Fibroblast of lung (primary cell): ENCODE results near the gene TUBA4A. TPM values are rescaled to one million over a fixed set of nuclear protein-coding genes. Genes with fewer than 3 reads are reported as not detected.

Experiments used
- DNase-seq, 2 donors: peaks; one replicate each; pipeline versions ENCODE4 v3.0.0 to v3.0.0-alpha.2; 2010; ENCODE audit warnings: low read depth in 2 of 2
- H2AFZ ChIP-seq: 2 replicates; pipeline ENCODE4 v1.5.1; 2012; ENCODE audit warnings: low read length, control low read depth, inconsistent platforms
- H3K27ac ChIP-seq: 2 replicates; pipeline ENCODE4 v1.5.1; 2011; ENCODE audit warnings: low read length, control low read depth; ENCODE audit not compliant: insufficient read depth
- H3K27me3 ChIP-seq: 2 replicates; pipeline ENCODE4 v1.5.1; 2011; ENCODE audit warnings: mild to moderate bottlenecking, low read length; ENCODE audit not compliant: control insufficient read depth, insufficient read depth
- H3K36me3 ChIP-seq: 2 replicates; pipeline ENCODE4 v1.5.1; 2011; ENCODE audit warnings: low read length; ENCODE audit not compliant: control insufficient read depth, insufficient read depth
- H3K4me1 ChIP-seq: 2 replicates; pipeline ENCODE4 v1.5.1; 2011; ENCODE audit warnings: low read length; ENCODE audit not compliant: control insufficient read depth, insufficient read depth; ENCODE audit errors: extremely low read depth
- H3K4me2 ChIP-seq: 2 replicates; pipeline ENCODE4 v1.5.1; 2011; ENCODE audit warnings: low read length, control low read depth; ENCODE audit not compliant: insufficient read depth; ENCODE audit errors: extremely low read depth
- H3K4me3 ChIP-seq, 4 experiments: fragments of 200-600 bp in 1 of 4; sonication (generic) in 1 of 4; replicated peaks in 1 of 4; 2 replicates each; pipeline ENCODE4 v1.5.1; 2011 to 2016; ENCODE audit warnings: low read length in 4 of 4, low read depth in 3 of 4, mild to moderate bottlenecking in 3 of 4, control low read depth in 2 of 4, inconsistent platforms in 1 of 4, mixed read lengths in 1 of 4; ENCODE audit not compliant: insufficient read depth in 1 of 4; ENCODE audit errors: control extremely low read depth in 1 of 4
- H3K79me2 ChIP-seq: 2 replicates; pipeline ENCODE4 v1.5.1; 2012; ENCODE audit warnings: mild to moderate bottlenecking, low read length, inconsistent platforms; ENCODE audit not compliant: control insufficient read depth, insufficient read depth
- H3K9ac ChIP-seq: 2 replicates; pipeline ENCODE4 v1.5.1; 2011; ENCODE audit warnings: mild to moderate bottlenecking, low read length, control low read depth; ENCODE audit not compliant: insufficient read depth
- H3K9me3 ChIP-seq: 2 replicates; pipeline ENCODE4 v1.5.1; 2012; ENCODE audit warnings: low read depth, low read length; ENCODE audit not compliant: control insufficient read depth, insufficient read depth
- H4K20me1 ChIP-seq: 2 replicates; pipeline ENCODE4 v1.5.1; 2011; ENCODE audit warnings: low read length; ENCODE audit not compliant: control insufficient read depth, insufficient read depth; ENCODE audit errors: extremely low read depth
- EZH2 ChIP-seq: IDR thresholded peaks from 2 replicates; pipeline ENCODE4 v1.5.1; 2012; ENCODE audit warnings: low read length, control low read depth, mild to moderate bottlenecking; ENCODE audit errors: missing control alignments
- polyA plus RNA-seq, 2 donors: library from polyadenylated mRNA; depleted of rRNA in 1 of 2; stranded (reverse) in 1 of 2; unstranded in 1 of 2; fragments of >200 nt; gene quantifications; 2 replicates each; pipeline ENCODE4 v1.2.1, GENCODE V29; 2011 to 2012; ENCODE audit warnings: missing spikeins in 1 of 2
- total RNA-seq: library from RNA; depleted of rRNA; stranded (reverse); fragments of >200 nt; gene quantifications from 2 replicates; pipeline ENCODE4 v1.2.1, GENCODE V29; 2014
- TF ChIP-seq, protein P1 (sequence below), 2 donors: IDR thresholded peaks in 1 of 2; conservative IDR thresholded peaks in 1 of 2; 1 replicate in 1 of 2; 2 replicates in 1 of 2; pipeline ENCODE4 v1.5.1; 2011 to 2012; ENCODE audit warnings: low read length in 2 of 2, control low read depth in 1 of 2, inconsistent platforms in 1 of 2, low read depth in 1 of 2, mild to moderate bottlenecking in 1 of 2

Gene TUBA4A
- total and polyA plus RNA-seq, 2 donors (not counting 1 experiment from before 2014, with no cell fraction given) = 5.6 to 14.7 TPM

- no peak for DNase-seq
- H3K4me2 ChIP-seq = no peak overlapping the region
- peaks cover 13% of the 10 kb centered on the region for H3K4me1 ChIP-seq
- H3K27ac ChIP-seq = no peak overlapping the region
- no peaks in the 10 kb centered on the region for H4K20me1 ChIP-seq
- H3K27me3 ChIP-seq = no peaks in the 10 kb centered on the region
- H3K36me3 ChIP-seq = peaks cover 29% of the 10 kb centered on the region
- no peaks in the 10 kb centered on the region for H3K79me2 ChIP-seq
- H2AFZ ChIP-seq = no peak overlapping the region
- TF ChIP-seq EZH2 = no peak
- TF ChIP-seq, protein P1, sequence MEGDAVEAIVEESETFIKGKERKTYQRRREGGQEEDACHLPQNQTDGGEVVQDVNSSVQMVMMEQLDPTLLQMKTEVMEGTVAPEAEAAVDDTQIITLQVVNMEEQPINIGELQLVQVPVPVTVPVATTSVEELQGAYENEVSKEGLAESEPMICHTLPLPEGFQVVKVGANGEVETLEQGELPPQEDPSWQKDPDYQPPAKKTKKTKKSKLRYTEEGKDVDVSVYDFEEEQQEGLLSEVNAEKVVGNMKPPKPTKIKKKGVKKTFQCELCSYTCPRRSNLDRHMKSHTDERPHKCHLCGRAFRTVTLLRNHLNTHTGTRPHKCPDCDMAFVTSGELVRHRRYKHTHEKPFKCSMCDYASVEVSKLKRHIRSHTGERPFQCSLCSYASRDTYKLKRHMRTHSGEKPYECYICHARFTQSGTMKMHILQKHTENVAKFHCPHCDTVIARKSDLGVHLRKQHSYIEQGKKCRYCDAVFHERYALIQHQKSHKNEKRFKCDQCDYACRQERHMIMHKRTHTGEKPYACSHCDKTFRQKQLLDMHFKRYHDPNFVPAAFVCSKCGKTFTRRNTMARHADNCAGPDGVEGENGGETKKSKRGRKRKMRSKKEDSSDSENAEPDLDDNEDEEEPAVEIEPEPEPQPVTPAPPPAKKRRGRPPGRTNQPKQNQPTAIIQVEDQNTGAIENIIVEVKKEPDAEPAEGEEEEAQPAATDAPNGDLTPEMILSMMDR (conservative IDR thresholded peaks at IDR 0.05 in 1 of 2, IDR thresholded peaks at IDR 0.05 in 1 of 2; ENCODE audit: low read depth in 1 of 2, low read length in 2 of 2) = no peak
- H3K4me3 ChIP-seq = no peak overlapping the region
- H3K9ac ChIP-seq = no peak overlapping the region
- H3K9me3 ChIP-seq = no peaks in the 10 kb centered on the region
These were observed 37.7 kb downstream of the TUBA4A start for GRCh38 chr2:219215871-219216534.

GRCh38 chr2:219214786-219215185, 38.9 kb downstream of the TUBA4A start:
- H4K20me1 ChIP-seq = no peaks in the 10 kb centered on the region
- H3K36me3 ChIP-seq = peaks cover 26% of the 10 kb centered on the region
- H3K4me2 ChIP-seq = no peak overlapping the region
- no peak overlapping the region for H2AFZ ChIP-seq
- H3K9me3 ChIP-seq = no peaks in the 10 kb centered on the region
- no peak overlapping the region for H3K9ac ChIP-seq
- H3K4me1 ChIP-seq = peaks cover 13% of the 10 kb centered on the region
- no peak overlapping the region for H3K4me3 ChIP-seq
- no peaks in the 10 kb centered on the region for H3K27me3 ChIP-seq
- TF ChIP-seq, protein P1 (conservative IDR thresholded peaks at IDR 0.05 in 1 of 2, IDR thresholded peaks at IDR 0.05 in 1 of 2; ENCODE audit: low read depth in 1 of 2, low read length in 2 of 2) = no peak
- TF ChIP-seq EZH2 = no peak
- H3K27ac ChIP-seq = no peak overlapping the region
- H3K79me2 ChIP-seq = no peaks in the 10 kb centered on the region
- no peak for DNase-seq

GRCh38 chr2:219214141-219214540, 39.6 kb downstream of the TUBA4A start:
- no peaks in the 10 kb centered on the region for H3K79me2 ChIP-seq
- no peak for DNase-seq
- no peaks in the 10 kb centered on the region for H3K27me3 ChIP-seq
- H4K20me1 ChIP-seq = no peaks in the 10 kb centered on the region
- no peaks in the 10 kb centered on the region for H3K9me3 ChIP-seq
- TF ChIP-seq, protein P1 (conservative IDR thresholded peaks at IDR 0.05 in 1 of 2, IDR thresholded peaks at IDR 0.05 in 1 of 2; ENCODE audit: low read depth in 1 of 2, low read length in 2 of 2) = no peak
- TF ChIP-seq EZH2 = no peak
- H3K27ac ChIP-seq = no peak overlapping the region
- no peak overlapping the region for H3K4me2 ChIP-seq
- H3K36me3 ChIP-seq = peaks cover 27% of the 10 kb centered on the region
- H3K9ac ChIP-seq = no peak overlapping the region
- peaks cover 8% of the 10 kb centered on the region for H3K4me1 ChIP-seq
- no peak overlapping the region for H3K4me3 ChIP-seq
- H2AFZ ChIP-seq = no peak overlapping the region
